Upper lobe of left lung (tissue), 6 donors: ENCODE data around the gene CDH13. TPM values are rescaled to one million over a fixed set of nuclear protein-coding genes. Genes with fewer than 3 reads are reported as not detected.
A peak's percentile ranks its signal among the peaks of the same experiment; 100 is the strongest.

ENCODE experiments used
- ATAC-seq, 2 donors: fragments of 200-7000 bp; cut with Tn5 transposase; one replicate each; pipeline ENCODE4 v1.9.1; 2022; ENCODE audit warnings: mild to moderate bottlenecking in 2 of 2, moderate library complexity in 2 of 2; ENCODE audit not compliant: low FRiP score in 2 of 2
- DNase-seq, 2 donors: peaks; one replicate each; pipeline ENCODE4 v3.0.0-alpha.2; 2019 to 2020
- H3K27ac ChIP-seq, 4 donors: fragments of 200-600 bp; sonication (generic); one replicate each; pipeline ENCODE4 v1.5.1; 2016 to 2019
- H3K27me3 ChIP-seq, 4 donors: fragments of 200-600 bp; sonication (generic); one replicate each; pipeline ENCODE4 v1.5.1; 2017 to 2019
- H3K36me3 ChIP-seq, 4 donors: fragments of 200-600 bp; sonication (generic); one replicate each; pipeline ENCODE4 v1.5.1; 2016 to 2019
- H3K4me1 ChIP-seq, 4 donors: fragments of 200-600 bp; sonication (generic); one replicate each; pipeline ENCODE4 v1.5.1; 2018 to 2019
- H3K4me3 ChIP-seq, 4 donors: fragments of 200-600 bp; sonication (generic); one replicate each; pipeline ENCODE4 v1.5.1; 2017 to 2019; ENCODE audit warnings: mild to moderate bottlenecking in 2 of 4, moderate library complexity in 1 of 4
- H3K9me3 ChIP-seq, 4 donors: fragments of 200-600 bp; sonication (generic); one replicate each; pipeline ENCODE4 v1.5.1; 2018 to 2019
- EP300 ChIP-seq, 4 donors: sonication (generic); formaldehyde crosslinking; IDR thresholded peaks; one replicate each; pipeline ENCODE4 v1.5.1; 2017; ENCODE audit warnings: antibody characterized with exemption in 4 of 4, control low read depth in 2 of 4
- POLR2A ChIP-seq, 4 donors: fragments of 450-650 bp; IDR thresholded peaks; one replicate each; pipeline ENCODE4 v1.5.1; 2016 to 2017; ENCODE audit warnings: antibody characterized with exemption in 4 of 4, mild to moderate bottlenecking in 2 of 4
- POLR2AphosphoS5 ChIP-seq, 2 donors: sonication (generic); formaldehyde crosslinking; IDR thresholded peaks; one replicate each; pipeline ENCODE4 v1.5.1; 2017; ENCODE audit warnings: antibody characterized with exemption in 2 of 2
- WGBS, 2 donors: methylation state at CpG; one replicate each; pipeline ENCODE4 v1.1.5; 2017 to 2018; 5-methylcytosine and 5-hydroxymethylcytosine counted together
- total RNA-seq, 6 donors: library from RNA; depleted of rRNA in 4 of 6; stranded (reverse); fragments of >200 nt in 4 of 6; gene quantifications; one replicate each; pipeline versions ENCODE4 v1.1.0 to v1.2.1, GENCODE V29; 2016 to 2021
- TF ChIP-seq, protein P1 (sequence below), 6 experiments: fragments of 450-650 bp in 4 of 6; fragments of 200-600 bp in 2 of 6; sonication (generic) in 2 of 6; IDR thresholded peaks; one replicate each; pipeline ENCODE4 v1.5.1; 2016 to 2019; ENCODE audit warnings: antibody characterized with exemption in 6 of 6
- donor health status: DM: no; HTN: no; CAD: no; lungs with moderate emphysema.
- donor health status: DM: no; HTN: yes; CAD: no; lungs with severe emphysema.

Gene CDH13
- total RNA-seq, 6 donors from 2014 or later, result 11.3 to 39.8 (median 19.9) TPM

DNA sequence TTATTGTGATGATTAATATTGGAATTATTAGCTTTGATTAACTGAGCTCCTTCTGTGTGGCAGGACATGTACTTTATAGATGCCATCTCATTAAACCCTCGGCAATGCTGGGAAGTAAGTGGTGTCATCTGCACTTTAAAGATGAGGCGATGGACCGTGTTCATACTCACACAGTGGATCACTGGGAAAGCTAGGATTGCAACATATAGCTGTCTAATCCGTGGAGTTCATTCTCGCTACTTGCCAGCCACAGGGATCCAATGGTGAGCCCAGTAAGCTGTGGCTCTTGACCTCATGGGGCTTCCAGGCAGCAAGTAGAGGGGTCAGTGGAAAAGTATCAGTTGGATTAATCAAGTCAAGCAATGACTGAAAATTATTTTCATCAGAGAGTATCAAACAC is 587.9 kb downstream of the CDH13 start:
- H3K9me3 ChIP-seq, result peaks cover 0 to 6% (median 0%) of the 10 kb centered on the region in 4 donors
- H3K27ac ChIP-seq, result no peak overlapping the region
- no peaks in the 10 kb centered on the region for H3K36me3 ChIP-seq
- H3K27me3 ChIP-seq, result no peaks in the 10 kb centered on the region
- no peaks in the 10 kb centered on the region for H3K4me1 ChIP-seq
- 89 to 97% methylated on average over 5 of the region's 5 CpGs for WGBS, 2 donors
- ATAC-seq (no peak), DNase-seq (no peak)
- H3K4me3 ChIP-seq, result no peak overlapping the region
- TF ChIP-seq EP300 (IDR thresholded peaks at IDR 0.05) (no peak), POLR2A (IDR thresholded peaks at IDR 0.05) (no peak), POLR2AphosphoS5 (IDR thresholded peaks at IDR 0.05) (no peak)
- TF ChIP-seq, protein P1, sequence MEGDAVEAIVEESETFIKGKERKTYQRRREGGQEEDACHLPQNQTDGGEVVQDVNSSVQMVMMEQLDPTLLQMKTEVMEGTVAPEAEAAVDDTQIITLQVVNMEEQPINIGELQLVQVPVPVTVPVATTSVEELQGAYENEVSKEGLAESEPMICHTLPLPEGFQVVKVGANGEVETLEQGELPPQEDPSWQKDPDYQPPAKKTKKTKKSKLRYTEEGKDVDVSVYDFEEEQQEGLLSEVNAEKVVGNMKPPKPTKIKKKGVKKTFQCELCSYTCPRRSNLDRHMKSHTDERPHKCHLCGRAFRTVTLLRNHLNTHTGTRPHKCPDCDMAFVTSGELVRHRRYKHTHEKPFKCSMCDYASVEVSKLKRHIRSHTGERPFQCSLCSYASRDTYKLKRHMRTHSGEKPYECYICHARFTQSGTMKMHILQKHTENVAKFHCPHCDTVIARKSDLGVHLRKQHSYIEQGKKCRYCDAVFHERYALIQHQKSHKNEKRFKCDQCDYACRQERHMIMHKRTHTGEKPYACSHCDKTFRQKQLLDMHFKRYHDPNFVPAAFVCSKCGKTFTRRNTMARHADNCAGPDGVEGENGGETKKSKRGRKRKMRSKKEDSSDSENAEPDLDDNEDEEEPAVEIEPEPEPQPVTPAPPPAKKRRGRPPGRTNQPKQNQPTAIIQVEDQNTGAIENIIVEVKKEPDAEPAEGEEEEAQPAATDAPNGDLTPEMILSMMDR (IDR thresholded peaks at IDR 0.05), result no peak

DNA sequence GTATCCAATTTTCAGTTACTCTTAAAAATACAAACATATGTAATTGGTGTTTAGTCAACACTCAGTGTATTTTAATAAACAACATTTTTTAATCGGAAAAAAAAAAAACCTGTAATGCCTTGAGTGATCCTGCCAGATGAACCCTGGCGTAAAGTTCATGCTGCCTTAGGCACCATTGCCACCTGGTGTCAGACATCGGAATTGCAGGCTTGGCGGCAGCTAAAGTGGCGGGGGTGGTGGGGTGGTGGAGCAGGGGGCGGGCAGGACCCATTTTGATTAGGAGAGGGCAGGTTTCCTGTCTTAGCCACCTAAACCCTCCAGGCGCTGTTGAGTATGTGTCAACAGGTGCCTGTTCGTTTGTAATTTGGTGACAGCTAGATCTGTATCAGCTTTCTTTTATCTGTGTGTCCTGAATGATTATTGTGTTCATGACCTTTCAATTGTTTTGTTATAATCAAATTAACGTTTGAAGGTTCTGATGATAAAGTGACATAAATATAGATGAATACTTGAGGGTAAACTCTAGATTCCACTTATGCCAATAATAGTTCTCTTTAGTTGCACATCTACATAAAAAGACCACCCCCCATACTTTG is 588.7 kb downstream of the CDH13 start:
- Histone ChIP-seq H3K27me3 (no peaks in the 10 kb centered on the region), H3K27ac (no peak overlapping the region), H3K9me3 (peaks cover 0 to 6% (median 0%) of the 10 kb centered on the region in 4 donors), H3K4me3 (no peak overlapping the region), H3K4me1 (no peaks in the 10 kb centered on the region), H3K36me3 (no peaks in the 10 kb centered on the region)
- no peak for DNase-seq
- 27 to 29% methylated on average over 9 of the region's 9 CpGs for WGBS, 2 donors
- no peak for ATAC-seq
- TF ChIP-seq, protein P1 (IDR thresholded peaks at IDR 0.05), result peak in 5 of 6 experiments; percentile 33 to 76 (median 47)
- TF ChIP-seq EP300 (IDR thresholded peaks at IDR 0.05), result no peak

DNA sequence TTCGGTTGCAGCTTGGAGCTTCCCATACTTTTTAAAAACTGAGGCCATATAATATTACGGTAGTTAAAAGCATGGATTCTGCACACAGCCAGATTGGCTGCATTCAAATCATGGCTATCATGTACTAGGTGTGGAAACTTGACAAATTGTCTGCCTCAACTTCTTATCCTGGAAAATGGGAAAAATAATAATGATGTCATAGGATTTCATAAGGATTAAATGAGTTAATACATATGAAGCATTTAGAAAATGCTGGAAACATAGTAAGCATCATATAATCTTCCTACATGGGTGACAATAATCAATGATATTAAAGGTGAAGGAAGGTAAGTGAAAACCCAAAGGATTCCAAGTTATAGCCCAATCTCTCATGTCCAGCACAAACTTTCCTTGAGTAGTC is 592.5 kb downstream of the CDH13 start:
- TF ChIP-seq EP300 (IDR thresholded peaks at IDR 0.05) (no peak), POLR2AphosphoS5 (IDR thresholded peaks at IDR 0.05) (no peak), POLR2A (IDR thresholded peaks at IDR 0.05) (no peak)
- TF ChIP-seq, protein P1 (IDR thresholded peaks at IDR 0.05), result no peak
- no peaks in the 10 kb centered on the region for H3K36me3 ChIP-seq
- no peak for ATAC-seq
- 86 to 87% methylated on average over 2 of the region's 2 CpGs for WGBS, 2 donors
- H3K4me1 ChIP-seq, result no peaks in the 10 kb centered on the region
- no peaks in the 10 kb centered on the region for H3K27me3 ChIP-seq
- no peak overlapping the region for H3K4me3 ChIP-seq
- peaks cover 0 to 6% (median 0%) of the 10 kb centered on the region in 4 donors for H3K9me3 ChIP-seq
- no peak overlapping the region for H3K27ac ChIP-seq
- DNase-seq, result no peak

DNA sequence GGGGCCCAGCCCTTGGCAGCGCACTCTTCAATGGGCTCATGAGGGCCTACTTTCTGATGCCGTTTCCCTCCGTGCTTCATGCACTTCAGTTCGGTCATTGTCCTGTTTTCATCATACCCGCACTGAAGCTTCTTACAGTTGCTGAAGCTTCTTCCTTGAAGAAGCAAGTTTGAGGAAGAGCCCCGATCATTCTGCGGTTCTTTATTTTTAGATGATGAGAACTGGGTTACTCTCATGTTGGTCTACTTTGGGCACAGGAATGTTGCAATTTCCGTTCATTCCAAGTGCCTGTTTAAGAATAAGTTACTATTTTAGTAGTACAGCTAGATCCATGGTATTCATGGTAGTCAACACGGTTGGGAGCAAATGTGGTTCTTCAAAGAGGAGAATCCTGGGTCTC is 593.3 kb downstream of the CDH13 start:
- Histone ChIP-seq H3K27ac (no peak overlapping the region), H3K4me3 (no peak overlapping the region), H3K4me1 (no peaks in the 10 kb centered on the region), H3K36me3 (no peaks in the 10 kb centered on the region), H3K9me3 (peaks cover 0 to 6% (median 0%) of the 10 kb centered on the region in 4 donors), H3K27me3 (no peaks in the 10 kb centered on the region)
- no peak for ATAC-seq
- no peak for TF ChIP-seq EP300 (IDR thresholded peaks at IDR 0.05)
- TF ChIP-seq, protein P1 (IDR thresholded peaks at IDR 0.05), result no peak
- no peak for TF ChIP-seq POLR2AphosphoS5 (IDR thresholded peaks at IDR 0.05)
- DNase-seq, result no peak
- WGBS, 2 donors, result 92% methylated on average over 9 of the region's 9 CpGs

DNA sequence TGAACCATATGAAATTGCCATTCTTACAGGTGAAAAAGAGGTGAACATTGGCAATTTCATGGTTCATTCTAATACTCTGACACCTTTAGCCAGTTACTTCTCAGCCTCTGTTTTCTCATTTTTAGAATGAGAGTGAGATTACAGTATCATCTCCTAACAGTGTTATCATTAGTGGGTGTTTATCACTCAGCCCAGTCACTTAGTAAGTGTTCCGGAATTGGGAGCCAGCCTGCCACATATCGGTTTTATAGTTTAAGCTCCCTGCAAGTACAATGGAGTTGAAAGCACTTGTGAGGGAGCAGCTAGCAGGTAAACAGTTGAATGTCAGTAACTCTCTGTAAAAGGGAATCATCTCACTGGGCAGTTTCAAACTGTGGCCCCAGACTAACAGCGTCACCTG is 597.9 kb downstream of the CDH13 start:
- Histone ChIP-seq H3K27ac (no peak overlapping the region), H3K27me3 (no peaks in the 10 kb centered on the region), H3K36me3 (no peaks in the 10 kb centered on the region), H3K4me3 (no peak overlapping the region), H3K9me3 (no peaks in the 10 kb centered on the region), H3K4me1 (no peaks in the 10 kb centered on the region)
- no peak for TF ChIP-seq POLR2AphosphoS5 (IDR thresholded peaks at IDR 0.05)
- TF ChIP-seq, protein P1 (IDR thresholded peaks at IDR 0.05), result no peak
- no peak for TF ChIP-seq POLR2A (IDR thresholded peaks at IDR 0.05)
- no peak for DNase-seq
- 81 to 82% methylated on average over 3 of the region's 3 CpGs for WGBS, 2 donors
- no peak for ATAC-seq
